ENCODE measurements around the gene SGO2. TPM values are rescaled to one million over a fixed set of nuclear protein-coding genes. Genes with fewer than 3 reads are reported as not detected.
"Not testable (repeated sequence)": the region's sequence is repeated elsewhere in the genome, so short reads cannot be mapped to it uniquely, and the experiment has no call there.

SGO2 gene
- total RNA-seq, 1 donor from 2014 or later = 0.96 TPM

- H3K27me3 ChIP-seq = no peaks in the 10 kb centered on the region
- TF ChIP-seq CTCF (IDR thresholded peaks at IDR 0.05) = no peak
- no peaks in the 10 kb centered on the region for H3K4me1 ChIP-seq
- no peak overlapping the region for H3K4me3 ChIP-seq
- no peak for DNase-seq (ENCODE audit: low spot score in 2 of 2)
- no peaks in the 10 kb centered on the region for H3K9me3 ChIP-seq
- no peak overlapping the region for H3K27ac ChIP-seq
- intact Hi-C loops (cut with DNase I) = no loop called here
- peaks cover 0 to 8% of the 10 kb centered on the region in 2 donors for H3K36me3 ChIP-seq
Measured at GRCh38 chr2:200625958-200626363, 100.0 kb downstream of the SGO2 start.

GRCh38 chr2:200627110-200627770 is 101.2 kb downstream of the SGO2 start:
- H3K9me3 ChIP-seq = no peaks in the 10 kb centered on the region
- TF ChIP-seq CTCF (IDR thresholded peaks at IDR 0.05) = no peak
- peaks cover 0 to 8% of the 10 kb centered on the region in 2 donors for H3K36me3 ChIP-seq
- intact Hi-C loops (cut with DNase I) = no loop called here
- no peaks in the 10 kb centered on the region for H3K27me3 ChIP-seq
- DNase-seq (ENCODE audit: low spot score in 2 of 2) = no peak
- no peak overlapping the region for H3K27ac ChIP-seq
- no peak overlapping the region for H3K4me3 ChIP-seq
- H3K4me1 ChIP-seq = no peaks in the 10 kb centered on the region

- H3K27ac ChIP-seq; intact Hi-C loops (cut with DNase I); H3K27me3 ChIP-seq; H3K36me3 ChIP-seq; H3K4me3 ChIP-seq; H3K4me1 ChIP-seq; DNase-seq (ENCODE audit: low spot score in 2 of 2); H3K9me3 ChIP-seq: not testable (repeated sequence)
Measured at GRCh38 chr2:200628461-200628860, 102.5 kb downstream of the SGO2 start.

- DNase-seq (ENCODE audit: low spot score in 2 of 2) = no peak
- Histone ChIP-seq H3K4me1 (no peaks in the 10 kb centered on the region), H3K36me3 (peaks cover 0 to 11% of the 10 kb centered on the region in 2 donors), H3K27me3 (no peaks in the 10 kb centered on the region), H3K9me3 (no peaks in the 10 kb centered on the region), H3K27ac (no peak overlapping the region), H3K4me3 (no peak overlapping the region)
- TF ChIP-seq CTCF (IDR thresholded peaks at IDR 0.05) = no peak
- intact Hi-C loops (cut with DNase I) = no loop called here
Measured at GRCh38 chr2:200631287-200631686, 105.3 kb downstream of the SGO2 start.

Other genes starting within 250 kb of the SGO2 start
- gene SPATS2L, start 219.5 kb upstream of the SGO2 start, total RNA-seq = 36.6 TPM
- gene KCTD18, start 16.1 kb upstream of the SGO2 start, total RNA-seq = 17.9 TPM
- 59.2 TPM for gene AOX1, start 59.8 kb downstream of the SGO2 start, total RNA-seq